Activated T-helper 1 cell treated with anti-CD3 and anti-CD28 coated beads, Interleukin-12 subunit alpha, Interleukin-12 subunit beta, Interleukin-2, Interleukin-4 antibody, amounts not matched to agents 30 ng/mL and 10 ng/mL and 1 ng/mL, durations not matched to agents 14 hours and 24 hours and 36 hours (primary cell): ENCODE measurements around the gene DLGAP5. TPM values are rescaled to one million over a fixed set of nuclear protein-coding genes. Genes with fewer than 3 reads are reported as not detected.

Source experiments
- DNase-seq: peaks from one replicate; pipeline ENCODE4 v3.0.0; 2021; ENCODE audit warnings: low spot score
- H3K27ac Mint-ChIP-seq: one replicate; pipeline ENCODE4 v1.8.0; 2021; ENCODE audit warnings: mild to moderate bottlenecking, mixed read lengths
- H3K27me3 Mint-ChIP-seq: one replicate; pipeline ENCODE4 v1.8.0; 2022; ENCODE audit warnings: mild to moderate bottlenecking, moderate library complexity, mixed read lengths; ENCODE audit not compliant: insufficient read depth
- H3K36me3 Mint-ChIP-seq: one replicate; pipeline ENCODE4 v1.8.0; 2021; ENCODE audit warnings: low read depth, mixed read lengths
- H3K4me1 Mint-ChIP-seq: one replicate; pipeline ENCODE4 v1.8.0; 2021; ENCODE audit warnings: low read depth, mixed read lengths
- H3K4me3 Mint-ChIP-seq: one replicate; pipeline ENCODE4 v1.8.0; 2021; ENCODE audit warnings: mild to moderate bottlenecking, moderate library complexity, mixed read lengths
- H3K9me3 Mint-ChIP-seq: one replicate; pipeline ENCODE4 v1.8.0; 2021; ENCODE audit warnings: mixed read lengths
- intact Hi-C: fragments of 100-400 bp; cut with micrococcal nuclease; formaldehyde crosslinking; loops from one replicate; pipeline ENCODE4 v1.15.1; 2024
- total RNA-seq: library from RNA; stranded (reverse); gene quantifications from 2 replicates; pipeline ENCODE4 v1.2.3, GENCODE V29; 2022

The DLGAP5 gene
- total RNA-seq, 1 donor from 2014 or later: 22.4 TPM

GRCh38 chr14:55123852-55124639 lies 67.3 kb downstream of the DLGAP5 start:
- no peak overlapping the region for H3K27ac Mint-ChIP-seq
- H3K27me3 Mint-ChIP-seq: peaks cover 23% of the 10 kb centered on the region
- intact Hi-C loops: no loop called here
- no peak overlapping the region for H3K4me3 Mint-ChIP-seq
- no peaks in the 10 kb centered on the region for H3K9me3 Mint-ChIP-seq
- H3K4me1 Mint-ChIP-seq: peaks cover 10% of the 10 kb centered on the region
- no peak for DNase-seq
- no peaks in the 10 kb centered on the region for H3K36me3 Mint-ChIP-seq

- Mint-ChIP-seq H3K36me3 (no peaks in the 10 kb centered on the region), H3K9me3 (no peaks in the 10 kb centered on the region), H3K4me1 (peaks cover 11% of the 10 kb centered on the region), H3K27me3 (peaks cover 22% of the 10 kb centered on the region), H3K4me3 (no peak overlapping the region), H3K27ac (no peak overlapping the region)
- intact Hi-C loops: no loop called here
- no peak for DNase-seq
Measured at GRCh38 chr14:55123101-55123500, 68.3 kb downstream of the DLGAP5 start.

GRCh38 chr14:55122440-55122986 lies 68.9 kb downstream of the DLGAP5 start:
- no peaks in the 10 kb centered on the region for H3K9me3 Mint-ChIP-seq
- H3K4me1 Mint-ChIP-seq: peaks cover 17% of the 10 kb centered on the region
- H3K27me3 Mint-ChIP-seq: peaks cover 16% of the 10 kb centered on the region
- DNase-seq: no peak
- intact Hi-C loops: no loop called here
- no peak overlapping the region for H3K4me3 Mint-ChIP-seq
- H3K27ac Mint-ChIP-seq: no peak overlapping the region
- H3K36me3 Mint-ChIP-seq: no peaks in the 10 kb centered on the region

GRCh38 chr14:55121628-55122439 lies 69.6 kb downstream of the DLGAP5 start:
- H3K4me1 Mint-ChIP-seq: peaks cover 17% of the 10 kb centered on the region
- intact Hi-C loops: no loop called here
- peaks cover 11% of the 10 kb centered on the region for H3K27me3 Mint-ChIP-seq
- H3K36me3 Mint-ChIP-seq: no peaks in the 10 kb centered on the region
- H3K9me3 Mint-ChIP-seq: no peaks in the 10 kb centered on the region
- DNase-seq: no peak
- no peak overlapping the region for H3K4me3 Mint-ChIP-seq
- H3K27ac Mint-ChIP-seq: no peak overlapping the region

GRCh38 chr14:55120571-55121495 lies 70.6 kb downstream of the DLGAP5 start:
- Mint-ChIP-seq H3K27ac (no peak overlapping the region), H3K9me3 (no peaks in the 10 kb centered on the region), H3K4me1 (peaks cover 17% of the 10 kb centered on the region), H3K4me3 (no peak overlapping the region), H3K36me3 (no peaks in the 10 kb centered on the region), H3K27me3 (peaks cover 5% of the 10 kb centered on the region)
- DNase-seq: no peak
- intact Hi-C loops: no loop called here

GRCh38 chr14:55118761-55119160 lies 72.6 kb downstream of the DLGAP5 start:
- H3K9me3 Mint-ChIP-seq: no peaks in the 10 kb centered on the region
- no peak overlapping the region for H3K27ac Mint-ChIP-seq
- peaks cover 7% of the 10 kb centered on the region for H3K4me1 Mint-ChIP-seq
- intact Hi-C loops: no loop called here
- no peak overlapping the region for H3K4me3 Mint-ChIP-seq
- DNase-seq: no peak
- H3K27me3 Mint-ChIP-seq: peaks cover 5% of the 10 kb centered on the region
- H3K36me3 Mint-ChIP-seq: no peaks in the 10 kb centered on the region

GRCh38 chr14:55117803-55118441 lies 73.5 kb downstream of the DLGAP5 start:
- Mint-ChIP-seq H3K4me1 (peaks cover 7% of the 10 kb centered on the region), H3K4me3 (no peak overlapping the region), H3K36me3 (no peaks in the 10 kb centered on the region), H3K9me3 (no peaks in the 10 kb centered on the region), H3K27ac (no peak overlapping the region), H3K27me3 (peaks cover 5% of the 10 kb centered on the region)
- intact Hi-C loops: no loop called here
- DNase-seq: no peak

- DNase-seq: no peak
- Mint-ChIP-seq H3K27ac (no peak overlapping the region), H3K9me3 (no peaks in the 10 kb centered on the region), H3K27me3 (peaks cover 5% of the 10 kb centered on the region), H3K36me3 (no peaks in the 10 kb centered on the region), H3K4me1 (peaks cover 7% of the 10 kb centered on the region), H3K4me3 (no peak overlapping the region)
- intact Hi-C loops: no loop called here
Measured at GRCh38 chr14:55116246-55117030, 74.9 kb downstream of the DLGAP5 start.

- Mint-ChIP-seq H3K9me3 (no peaks in the 10 kb centered on the region), H3K4me3 (no peak overlapping the region), H3K27ac (no peak overlapping the region), H3K27me3 (peaks cover 3% of the 10 kb centered on the region), H3K4me1 (peaks cover 7% of the 10 kb centered on the region), H3K36me3 (peaks cover 1% of the 10 kb centered on the region)
- intact Hi-C loops: no loop called here
- no peak for DNase-seq
Measured at GRCh38 chr14:55115861-55116245, 75.5 kb downstream of the DLGAP5 start.

- intact Hi-C loops: no loop called here
- Mint-ChIP-seq H3K4me1 (peaks cover 7% of the 10 kb centered on the region), H3K9me3 (no peaks in the 10 kb centered on the region), H3K27ac (no peak overlapping the region), H3K27me3 (peaks cover 2% of the 10 kb centered on the region), H3K4me3 (no peak overlapping the region), H3K36me3 (peaks cover 2% of the 10 kb centered on the region)
- DNase-seq: no peak
Measured at GRCh38 chr14:55115460-55115859, 75.9 kb downstream of the DLGAP5 start.

- intact Hi-C loops: no loop called here
- Mint-ChIP-seq H3K27me3 (no peaks in the 10 kb centered on the region), H3K4me3 (no peak overlapping the region), H3K27ac (no peak overlapping the region), H3K36me3 (peaks cover 2% of the 10 kb centered on the region), H3K4me1 (peaks cover 7% of the 10 kb centered on the region), H3K9me3 (no peaks in the 10 kb centered on the region)
- DNase-seq: no peak
Measured at GRCh38 chr14:55114720-55115119, 76.7 kb downstream of the DLGAP5 start.
